ENCODE measurements around the gene KIAA0825.
A peak's percentile ranks its signal among the peaks of the same experiment; 100 is the strongest.

The KIAA0825 gene

DNA sequence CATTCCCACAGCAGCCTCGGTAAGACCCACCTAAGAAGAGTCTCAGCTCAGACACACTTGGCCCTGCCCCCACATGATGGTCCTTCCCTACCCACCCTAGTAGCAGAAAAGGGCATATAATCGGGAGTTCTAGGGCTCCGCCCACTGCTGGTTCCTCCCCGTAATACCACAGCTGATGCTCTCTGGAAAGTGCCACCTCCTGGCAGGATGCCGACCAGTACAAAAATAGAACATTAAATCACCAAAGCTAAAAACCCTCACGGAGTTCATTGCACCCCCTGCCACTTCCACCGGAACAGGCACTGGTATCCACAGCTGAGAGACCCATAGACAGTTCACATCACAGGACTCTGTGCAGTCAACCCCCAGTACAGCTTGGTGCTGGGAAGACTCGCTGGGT lies 271.3 kb downstream of the KIAA0825 start:
- TF ChIP-seq, protein P1, sequence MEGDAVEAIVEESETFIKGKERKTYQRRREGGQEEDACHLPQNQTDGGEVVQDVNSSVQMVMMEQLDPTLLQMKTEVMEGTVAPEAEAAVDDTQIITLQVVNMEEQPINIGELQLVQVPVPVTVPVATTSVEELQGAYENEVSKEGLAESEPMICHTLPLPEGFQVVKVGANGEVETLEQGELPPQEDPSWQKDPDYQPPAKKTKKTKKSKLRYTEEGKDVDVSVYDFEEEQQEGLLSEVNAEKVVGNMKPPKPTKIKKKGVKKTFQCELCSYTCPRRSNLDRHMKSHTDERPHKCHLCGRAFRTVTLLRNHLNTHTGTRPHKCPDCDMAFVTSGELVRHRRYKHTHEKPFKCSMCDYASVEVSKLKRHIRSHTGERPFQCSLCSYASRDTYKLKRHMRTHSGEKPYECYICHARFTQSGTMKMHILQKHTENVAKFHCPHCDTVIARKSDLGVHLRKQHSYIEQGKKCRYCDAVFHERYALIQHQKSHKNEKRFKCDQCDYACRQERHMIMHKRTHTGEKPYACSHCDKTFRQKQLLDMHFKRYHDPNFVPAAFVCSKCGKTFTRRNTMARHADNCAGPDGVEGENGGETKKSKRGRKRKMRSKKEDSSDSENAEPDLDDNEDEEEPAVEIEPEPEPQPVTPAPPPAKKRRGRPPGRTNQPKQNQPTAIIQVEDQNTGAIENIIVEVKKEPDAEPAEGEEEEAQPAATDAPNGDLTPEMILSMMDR (IDR thresholded peaks at IDR 0.05; ENCODE audit: borderline replicate concordance, extremely low read depth, low read length, poor library complexity, severe bottlenecking): no peak
- TF ChIP-seq EZH2 (IDR thresholded peaks at IDR 0.05; ENCODE audit: borderline replicate concordance, low read depth, low read length, severe bottlenecking): no peak
- no peak overlapping the region for H2AFZ ChIP-seq (ENCODE audit: low read depth, low read length)
- ATAC-seq (ENCODE audit: insufficient read depth, low read depth): no peak
- H3K4me3 ChIP-seq (ENCODE audit: low read depth in 1 of 2, low read length in 2 of 2): no peak overlapping the region
- H3K27me3 ChIP-seq (ENCODE audit: insufficient read depth, low read length, poor library complexity): no peaks in the 10 kb centered on the region
- H3K79me2 ChIP-seq (ENCODE audit: insufficient read depth, low read length): no peaks in the 10 kb centered on the region
- H3K9me3 ChIP-seq (ENCODE audit: insufficient read depth, low read length, severe bottlenecking): no peaks in the 10 kb centered on the region
- H3K4me1 ChIP-seq (ENCODE audit: insufficient read depth, low read length): peaks cover 24% of the 10 kb centered on the region
- no peak overlapping the region for H3K9ac ChIP-seq (ENCODE audit: low read depth, low read length)
- no peaks in the 10 kb centered on the region for H4K20me1 ChIP-seq (ENCODE audit: insufficient read depth, low read length)
- H3K27ac ChIP-seq (ENCODE audit: low read length): no peak overlapping the region
- H3K4me2 ChIP-seq (ENCODE audit: insufficient read depth, low read length): no peak overlapping the region
- H3K36me3 ChIP-seq (ENCODE audit: insufficient read depth, low read length): no peaks in the 10 kb centered on the region
- DNase-seq: no peak

DNA sequence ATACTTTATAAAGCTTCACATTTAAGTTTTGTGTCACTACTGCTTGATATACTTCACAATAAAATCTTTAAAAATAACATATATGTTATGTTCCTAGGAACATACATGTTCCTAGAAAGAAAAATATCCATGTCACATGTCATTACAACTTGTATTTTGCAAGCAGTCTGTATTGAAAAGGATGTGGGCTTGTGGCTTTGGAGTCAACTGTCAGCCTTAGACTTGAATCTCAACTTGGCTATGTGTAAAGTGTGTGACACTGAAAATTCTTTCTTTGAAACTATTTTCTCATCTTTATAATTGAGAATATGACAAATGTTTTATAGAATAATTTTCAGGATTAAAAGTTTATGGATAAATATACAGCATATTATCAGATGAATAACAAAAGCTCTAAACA lies 273.1 kb downstream of the KIAA0825 start:
- no peaks in the 10 kb centered on the region for H3K27me3 ChIP-seq (ENCODE audit: insufficient read depth, low read length, poor library complexity)
- peaks cover 24% of the 10 kb centered on the region for H3K4me1 ChIP-seq (ENCODE audit: insufficient read depth, low read length)
- H3K79me2 ChIP-seq (ENCODE audit: insufficient read depth, low read length): no peaks in the 10 kb centered on the region
- H3K9me3 ChIP-seq (ENCODE audit: insufficient read depth, low read length, severe bottlenecking): no peaks in the 10 kb centered on the region
- no peaks in the 10 kb centered on the region for H4K20me1 ChIP-seq (ENCODE audit: insufficient read depth, low read length)
- H2AFZ ChIP-seq (ENCODE audit: low read depth, low read length): no peak overlapping the region
- TF ChIP-seq EZH2 (IDR thresholded peaks at IDR 0.05; ENCODE audit: borderline replicate concordance, low read depth, low read length, severe bottlenecking): no peak
- TF ChIP-seq, protein P1 (IDR thresholded peaks at IDR 0.05; ENCODE audit: borderline replicate concordance, extremely low read depth, low read length, poor library complexity, severe bottlenecking): no peak
- peak overlapping the region; percentile 44; the same call in 1 of the 2 replicates for H3K9ac ChIP-seq (ENCODE audit: low read depth, low read length)
- H3K27ac ChIP-seq (ENCODE audit: low read length): peak overlapping the region; percentile 89
- peak; percentile 96 for ATAC-seq (ENCODE audit: insufficient read depth, low read depth)
- H3K4me2 ChIP-seq (ENCODE audit: insufficient read depth, low read length): peak overlapping the region; percentile 25; the same call in 1 of the 2 replicates
- no peaks in the 10 kb centered on the region for H3K36me3 ChIP-seq (ENCODE audit: insufficient read depth, low read length)
- peak; percentile 15 for DNase-seq
- H3K4me3 ChIP-seq (ENCODE audit: low read depth in 1 of 2, low read length in 2 of 2): no peak overlapping the region

DNA sequence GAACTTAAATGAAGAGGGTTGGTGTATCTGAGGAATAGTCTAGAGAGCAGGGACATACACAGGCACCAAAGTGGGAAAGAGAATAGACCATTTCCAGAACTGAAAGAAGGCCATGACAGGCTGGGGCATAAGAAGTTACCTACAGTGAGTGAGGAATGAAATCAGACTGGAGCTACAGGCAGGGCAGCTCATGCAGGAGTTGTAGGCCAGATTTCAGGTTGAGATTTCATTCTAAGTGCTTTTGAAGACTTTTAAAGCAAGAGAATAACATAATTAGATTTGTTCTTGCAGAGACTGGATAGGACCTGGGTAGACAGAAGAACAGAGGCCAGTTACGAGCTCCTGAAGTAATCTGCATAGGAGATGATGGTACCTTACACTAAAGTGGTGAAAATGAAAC lies 280.8 kb downstream of the KIAA0825 start:
- no peak for DNase-seq
- Histone ChIP-seq H3K9ac (ENCODE audit: low read depth, low read length) (no peak overlapping the region), H3K4me2 (ENCODE audit: insufficient read depth, low read length) (no peak overlapping the region), H4K20me1 (ENCODE audit: insufficient read depth, low read length) (no peaks in the 10 kb centered on the region), H3K4me1 (ENCODE audit: insufficient read depth, low read length) (peaks cover 3% of the 10 kb centered on the region; the same call in 1 of the 2 replicates), H3K9me3 (ENCODE audit: insufficient read depth, low read length, severe bottlenecking) (no peaks in the 10 kb centered on the region), H2AFZ (ENCODE audit: low read depth, low read length) (no peak overlapping the region), H3K27ac (ENCODE audit: low read length) (no peak overlapping the region), H3K27me3 (ENCODE audit: insufficient read depth, low read length, poor library complexity) (no peaks in the 10 kb centered on the region), H3K79me2 (ENCODE audit: insufficient read depth, low read length) (no peaks in the 10 kb centered on the region), H3K4me3 (ENCODE audit: low read depth in 1 of 2, low read length in 2 of 2) (no peak overlapping the region), H3K36me3 (ENCODE audit: insufficient read depth, low read length) (no peaks in the 10 kb centered on the region)
- no peak for ATAC-seq (ENCODE audit: insufficient read depth, low read depth)
- TF ChIP-seq, protein P1 (IDR thresholded peaks at IDR 0.05; ENCODE audit: borderline replicate concordance, extremely low read depth, low read length, poor library complexity, severe bottlenecking): no peak
- no peak for TF ChIP-seq EZH2 (IDR thresholded peaks at IDR 0.05; ENCODE audit: borderline replicate concordance, low read depth, low read length, severe bottlenecking)

DNA sequence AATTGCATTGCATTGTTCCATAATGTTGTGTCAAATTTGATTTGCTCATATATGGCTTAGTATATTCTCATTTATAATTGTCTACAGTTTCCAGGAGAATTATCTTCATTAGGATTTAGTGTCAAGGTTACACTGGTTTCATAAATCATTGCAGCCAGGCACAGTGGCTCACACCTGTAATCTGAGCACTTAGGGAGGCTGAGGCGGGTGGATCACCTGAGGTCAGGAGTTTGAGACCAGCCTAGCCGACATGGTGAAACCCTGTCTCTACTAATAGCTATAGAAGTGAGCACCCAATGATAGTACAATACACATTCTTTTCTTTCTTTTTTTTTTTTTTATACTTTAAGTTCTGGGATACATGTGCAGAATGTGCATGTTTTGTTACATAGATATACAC lies 282.5 kb downstream of the KIAA0825 start:
- Histone ChIP-seq H2AFZ (ENCODE audit: low read depth, low read length) (no peak overlapping the region), H3K27ac (ENCODE audit: low read length) (no peak overlapping the region), H3K4me1 (ENCODE audit: insufficient read depth, low read length) (peaks cover 8% of the 10 kb centered on the region; the same call in 1 of the 2 replicates), H4K20me1 (ENCODE audit: insufficient read depth, low read length) (no peaks in the 10 kb centered on the region), H3K27me3 (ENCODE audit: insufficient read depth, low read length, poor library complexity) (no peaks in the 10 kb centered on the region), H3K9me3 (ENCODE audit: insufficient read depth, low read length, severe bottlenecking) (no peaks in the 10 kb centered on the region), H3K36me3 (ENCODE audit: insufficient read depth, low read length) (no peaks in the 10 kb centered on the region), H3K9ac (ENCODE audit: low read depth, low read length) (no peak overlapping the region), H3K4me3 (ENCODE audit: low read depth in 1 of 2, low read length in 2 of 2) (no peak overlapping the region), H3K79me2 (ENCODE audit: insufficient read depth, low read length) (no peaks in the 10 kb centered on the region), H3K4me2 (ENCODE audit: insufficient read depth, low read length) (no peak overlapping the region)
- ATAC-seq (ENCODE audit: insufficient read depth, low read depth): no peak
- TF ChIP-seq, protein P1 (IDR thresholded peaks at IDR 0.05; ENCODE audit: borderline replicate concordance, extremely low read depth, low read length, poor library complexity, severe bottlenecking): no peak
- no peak for TF ChIP-seq EZH2 (IDR thresholded peaks at IDR 0.05; ENCODE audit: borderline replicate concordance, low read depth, low read length, severe bottlenecking)
- DNase-seq: no peak
